ENCODE results near the gene PBX1. TPM values are rescaled to one million over a fixed set of nuclear protein-coding genes. Genes with fewer than 3 reads are reported as not detected.

Gene PBX1
- total and polyA plus RNA-seq, 10 of the 15 experiments (the other 5 are each of a cell fraction or from before 2014, with no cell fraction given), result 0.05 to 0.28 (median 0.11) TPM; not detected in 5

DNA sequence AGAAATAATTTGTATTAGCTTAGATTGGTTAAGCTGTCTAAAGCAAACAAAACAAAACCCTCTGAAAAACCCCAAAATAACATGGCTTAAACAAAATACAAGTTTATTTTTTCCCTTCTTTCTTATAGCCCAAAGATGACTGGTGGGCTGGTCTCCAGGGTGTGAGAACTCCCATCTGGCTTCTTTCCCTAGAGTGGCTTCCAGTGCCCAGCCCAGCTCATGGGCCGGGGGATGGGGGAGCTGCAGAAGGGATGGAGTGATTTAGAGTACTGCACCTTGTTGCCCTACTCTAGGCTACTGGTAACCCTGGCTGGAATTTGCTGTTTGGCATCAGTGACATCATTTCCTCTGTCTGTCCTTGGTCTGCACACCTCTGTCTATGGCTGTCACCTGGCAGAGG lies 223.0 kb downstream of the PBX1 start (continued):
- no peak for TF ChIP-seq RB1 (IDR thresholded peaks at IDR 0.05; ENCODE audit: borderline replicate concordance)

DNA sequence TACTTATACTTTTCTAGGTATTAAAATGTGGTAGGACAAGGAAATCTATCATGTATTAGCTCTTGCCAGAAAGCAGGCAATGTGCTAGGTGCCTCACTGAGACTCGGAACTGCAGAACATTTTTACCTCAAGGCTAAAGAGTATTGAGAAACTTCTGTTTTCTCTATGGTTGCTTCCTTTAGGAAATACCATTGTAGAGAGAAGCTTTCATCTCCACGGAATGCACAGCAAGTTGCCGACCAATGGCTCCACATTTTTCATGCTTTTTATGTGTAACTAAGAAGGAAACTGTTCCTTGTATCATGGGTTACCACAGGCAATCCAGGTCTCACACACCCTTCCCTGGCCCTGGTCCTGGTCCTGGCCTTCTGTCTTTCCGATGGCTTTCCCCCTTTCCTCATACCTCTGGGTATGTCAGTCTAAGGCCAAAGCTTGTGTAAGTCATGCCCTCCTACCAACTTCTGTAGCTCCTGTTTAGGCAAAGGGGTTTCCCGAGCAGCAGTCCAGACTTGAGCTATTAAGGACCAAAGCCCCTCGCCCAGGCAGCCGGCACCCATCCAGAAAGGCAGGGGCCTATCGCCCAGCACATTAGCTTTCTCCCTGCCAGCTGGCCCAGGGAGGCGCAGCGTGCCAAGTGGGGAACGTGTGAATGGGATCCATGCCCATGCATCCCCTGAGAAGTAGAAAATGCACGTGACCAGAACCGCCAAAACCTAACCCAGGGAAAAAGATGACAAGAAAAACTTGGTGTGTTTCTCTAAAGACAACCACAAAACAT lies 225.0 kb downstream of the PBX1 start:
- TF ChIP-seq, protein P1, sequence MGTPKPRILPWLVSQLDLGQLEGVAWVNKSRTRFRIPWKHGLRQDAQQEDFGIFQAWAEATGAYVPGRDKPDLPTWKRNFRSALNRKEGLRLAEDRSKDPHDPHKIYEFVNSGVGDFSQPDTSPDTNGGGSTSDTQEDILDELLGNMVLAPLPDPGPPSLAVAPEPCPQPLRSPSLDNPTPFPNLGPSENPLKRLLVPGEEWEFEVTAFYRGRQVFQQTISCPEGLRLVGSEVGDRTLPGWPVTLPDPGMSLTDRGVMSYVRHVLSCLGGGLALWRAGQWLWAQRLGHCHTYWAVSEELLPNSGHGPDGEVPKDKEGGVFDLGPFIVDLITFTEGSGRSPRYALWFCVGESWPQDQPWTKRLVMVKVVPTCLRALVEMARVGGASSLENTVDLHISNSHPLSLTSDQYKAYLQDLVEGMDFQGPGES (IDR thresholded peaks at IDR 0.05), result no peak
- TF ChIP-seq ZBED1 (IDR thresholded peaks at IDR 0.05; ENCODE audit: borderline replicate concordance), result no peak
- no peak for TF ChIP-seq FOXM1 (IDR thresholded peaks at IDR 0.05; ENCODE audit: low read depth, low read length)
- TF ChIP-seq STAT1 (conservative IDR thresholded peaks at IDR 0.05), result no peak
- TF ChIP-seq CHD2 (IDR thresholded peaks at IDR 0.05; ENCODE audit: borderline replicate concordance, low read depth, low read length), result no peak
- no peak for TF ChIP-seq SP1 (IDR thresholded peaks at IDR 0.05; ENCODE audit: low read depth, low read length)
- no peak for TF ChIP-seq YY1 (IDR thresholded peaks at IDR 0.05; ENCODE audit: low read depth, low read length)
- no peak for TF ChIP-seq TARDBP (IDR thresholded peaks at IDR 0.05; ENCODE audit: borderline replicate concordance)
- no peak for TF ChIP-seq NFYB (IDR thresholded peaks at IDR 0.05; ENCODE audit: insufficient read depth, low read depth, low read length)
- no peak for TF ChIP-seq CHD4 (IDR thresholded peaks at IDR 0.05)
- TF ChIP-seq, protein P2, sequence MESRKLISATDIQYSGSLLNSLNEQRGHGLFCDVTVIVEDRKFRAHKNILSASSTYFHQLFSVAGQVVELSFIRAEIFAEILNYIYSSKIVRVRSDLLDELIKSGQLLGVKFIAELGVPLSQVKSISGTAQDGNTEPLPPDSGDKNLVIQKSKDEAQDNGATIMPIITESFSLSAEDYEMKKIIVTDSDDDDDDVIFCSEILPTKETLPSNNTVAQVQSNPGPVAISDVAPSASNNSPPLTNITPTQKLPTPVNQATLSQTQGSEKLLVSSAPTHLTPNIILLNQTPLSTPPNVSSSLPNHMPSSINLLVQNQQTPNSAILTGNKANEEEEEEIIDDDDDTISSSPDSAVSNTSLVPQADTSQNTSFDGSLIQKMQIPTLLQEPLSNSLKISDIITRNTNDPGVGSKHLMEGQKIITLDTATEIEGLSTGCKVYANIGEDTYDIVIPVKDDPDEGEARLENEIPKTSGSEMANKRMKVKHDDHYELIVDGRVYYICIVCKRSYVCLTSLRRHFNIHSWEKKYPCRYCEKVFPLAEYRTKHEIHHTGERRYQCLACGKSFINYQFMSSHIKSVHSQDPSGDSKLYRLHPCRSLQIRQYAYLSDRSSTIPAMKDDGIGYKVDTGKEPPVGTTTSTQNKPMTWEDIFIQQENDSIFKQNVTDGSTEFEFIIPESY (IDR thresholded peaks at IDR 0.05), result no peak
- FAIRE-seq, result no peak
- RAD21 ChIA-PET (ENCODE audit: unreplicated experiment), result interaction anchor here (1.1 kb wide), 1 partner anchor 11 kb away, joined by 3 read pairs; no protein-coding TSS in a partner anchor

More for the DNA sequence above, 225.0 kb downstream of the PBX1 start:
- H4K20me1 ChIP-seq (ENCODE audit: control insufficient read depth, insufficient read depth), result no peaks in the 10 kb centered on the region
- ChIA-PET SMC1A (ENCODE audit: uncharacterized antibody, unreplicated experiment) (no interaction called here), CTCF (interaction anchor here (0.8 to 1.9 kb wide), 3 partner anchors 11 to 1254 kb away, joined by 3 to 4 read pairs (median 4); no protein-coding TSS in a partner anchor), POLR2A (no interaction called here)
- H3K79me2 ChIP-seq (ENCODE audit: control insufficient read depth, insufficient read depth, low read length), result no peaks in the 10 kb centered on the region
- no peak overlapping the region for H3K4me3 ChIP-seq
- intact Hi-C loops (cut with micrococcal nuclease; ENCODE audit: unreplicated experiment), result loop anchor here (10.0 kb wide), 2 partner anchors 291 to 959 kb away; no protein-coding TSS in a partner anchor
- no peaks in the 10 kb centered on the region for H3K27me3 ChIP-seq (replicated peaks in 1 of 2; ENCODE audit: control insufficient read depth in 2 of 2, insufficient read depth in 2 of 2, low read length in 1 of 2)
- no peak for ATAC-seq
- in situ Hi-C loops (cut with MboI), result loop anchor here (10.0 kb wide), 1 partner anchor 1259 kb away; no protein-coding TSS in a partner anchor
- BruUV-seq (replicated peaks), result no TSS peak
- H3K36me3 ChIP-seq (ENCODE audit: control insufficient read depth in 2 of 2, insufficient read depth in 2 of 2, low read length in 1 of 2), result no peaks in the 10 kb centered on the region
- no peak overlapping the region for H3K4me2 ChIP-seq (ENCODE audit: control insufficient read depth, insufficient read depth)
- 25% methylated on average over 13 of the region's 13 CpGs for WGBS (ENCODE audit: insufficient coverage, insufficient replicate concordance, low lambda C conversion rate, missing lambda C conversion rate)
- H3K27ac ChIP-seq (ENCODE audit: control insufficient read depth, insufficient read depth), result no peak overlapping the region
- no peak for DNase-seq (ENCODE audit: low read depth, low spot score)
- no peak overlapping the region for H2AFZ ChIP-seq (ENCODE audit: control insufficient read depth, low read depth, low read length)
- no peaks in the 10 kb centered on the region for H3K9me3 ChIP-seq (replicated peaks; ENCODE audit: control insufficient read depth, insufficient read depth, low read length)
- no peaks in the 10 kb centered on the region for H3K4me1 ChIP-seq (ENCODE audit: control insufficient read depth, insufficient read depth, low read length)
- H3K9ac ChIP-seq (ENCODE audit: control insufficient read depth, insufficient read depth, low read length), result no peak overlapping the region
